Activated CD4-positive, CD25-positive, alpha-beta regulatory T cell treated with anti-CD3 and anti-CD28 coated beads, Interleukin-2, amount 50 U/mL, for 16 hours (primary cell): ENCODE data around the gene LAMP5.

ENCODE experiments used
- DNase-seq: peaks from one replicate; pipeline ENCODE4 v3.0.0-alpha.2; 2020; ENCODE audit warnings: low read depth, low spot score

Gene LAMP5

DNA sequence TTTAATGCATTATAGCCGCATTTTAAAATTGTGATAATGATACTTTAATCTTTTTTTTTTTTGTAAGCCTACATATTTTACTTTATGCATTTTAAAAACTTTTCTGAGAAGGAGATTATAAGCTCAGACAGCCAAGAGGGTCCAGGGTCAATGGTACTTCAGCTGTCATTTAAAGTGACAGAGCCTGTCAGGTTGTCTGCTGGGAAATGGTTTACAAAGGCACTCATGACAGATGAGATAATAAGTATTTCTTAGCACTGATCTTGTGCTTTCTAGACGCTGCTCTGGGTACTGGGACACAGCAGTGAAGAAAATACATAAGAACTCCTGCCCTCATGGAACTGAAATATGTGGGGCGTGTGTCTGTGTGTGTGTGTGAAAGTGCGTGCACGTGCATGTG is 19.6 kb downstream of the LAMP5 start:
- no peak for DNase-seq

GRCh38 chr20:9535449-9535848 is 21.1 kb downstream of the LAMP5 start:
- no peak for DNase-seq

DNA sequence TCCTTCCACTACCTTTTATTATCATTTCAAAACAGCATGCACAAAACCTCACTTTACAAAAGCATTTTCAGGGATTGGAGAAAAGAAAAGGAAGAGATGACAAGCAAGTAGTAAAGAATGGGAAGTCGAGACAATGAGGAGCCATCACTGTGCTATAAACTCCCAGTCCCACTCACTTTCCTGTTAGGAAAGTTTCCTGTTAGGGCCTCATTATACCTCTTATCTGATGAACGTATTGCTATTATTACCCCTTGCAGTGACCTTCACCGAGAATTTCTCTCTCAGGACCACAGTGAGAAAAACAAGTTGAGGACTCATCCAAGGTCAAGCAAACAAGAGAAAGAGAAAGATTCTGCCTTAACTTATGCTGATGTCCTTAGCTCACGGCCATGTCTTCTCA is 28.8 kb downstream of the LAMP5 start:
- no peak for DNase-seq

DNA sequence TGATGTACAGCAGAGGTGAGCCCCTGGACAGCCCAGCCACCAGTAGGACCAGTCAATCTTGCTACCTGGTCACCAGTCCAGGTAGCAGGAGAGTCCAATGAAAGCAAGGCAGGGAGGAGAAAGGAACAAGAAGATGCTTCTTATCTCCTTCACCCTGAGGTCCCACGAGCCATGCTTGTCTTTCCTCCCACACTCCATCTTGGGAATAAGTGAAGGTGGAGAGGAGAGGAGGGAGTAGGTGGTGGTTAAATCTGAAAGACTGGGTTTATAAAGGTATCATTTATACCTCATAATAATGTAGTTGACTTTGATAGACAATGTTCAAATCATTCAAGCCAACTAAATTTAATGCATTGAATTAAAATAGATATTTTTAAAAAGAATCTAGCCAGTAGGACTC is 35.9 kb downstream of the LAMP5 start:
- DNase-seq = no peak

GRCh38 chr20:9550871-9551270 is 36.5 kb downstream of the LAMP5 start:
- no peak for DNase-seq

DNA sequence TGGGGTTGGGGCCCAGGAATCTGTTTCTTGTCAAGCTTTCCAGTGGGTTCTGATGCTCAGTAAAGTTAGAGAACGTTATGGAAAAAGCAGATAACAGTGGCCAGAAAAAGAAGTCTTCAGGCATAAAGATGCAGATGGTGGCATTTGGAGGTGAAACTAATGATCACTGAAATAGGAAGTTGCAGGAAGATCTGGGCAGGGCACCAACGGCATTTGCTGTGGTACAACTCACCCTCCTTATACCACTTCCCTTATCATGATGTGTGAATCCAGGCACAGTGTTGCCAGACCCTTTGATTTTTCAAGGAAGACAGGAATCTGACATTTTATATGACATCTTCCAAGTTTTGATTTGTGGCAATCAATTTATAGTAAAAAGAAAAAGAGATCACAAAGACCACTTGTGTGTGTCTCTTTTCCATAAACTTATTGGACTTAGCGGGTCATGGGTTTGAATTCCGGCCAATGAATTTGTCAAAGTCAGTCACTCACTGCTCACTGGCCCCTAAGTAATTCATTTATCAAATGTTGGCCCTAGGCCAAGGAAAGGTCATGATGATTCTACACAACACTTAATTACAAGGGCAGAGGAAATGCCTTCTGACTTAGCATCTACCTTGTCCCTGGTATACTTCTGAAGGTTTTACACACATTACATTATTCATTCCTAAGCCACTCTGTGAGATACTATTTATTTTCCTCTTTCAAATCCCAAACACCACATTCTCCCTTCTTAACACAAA is 37.6 kb downstream of the LAMP5 start:
- DNase-seq = no peak

DNA sequence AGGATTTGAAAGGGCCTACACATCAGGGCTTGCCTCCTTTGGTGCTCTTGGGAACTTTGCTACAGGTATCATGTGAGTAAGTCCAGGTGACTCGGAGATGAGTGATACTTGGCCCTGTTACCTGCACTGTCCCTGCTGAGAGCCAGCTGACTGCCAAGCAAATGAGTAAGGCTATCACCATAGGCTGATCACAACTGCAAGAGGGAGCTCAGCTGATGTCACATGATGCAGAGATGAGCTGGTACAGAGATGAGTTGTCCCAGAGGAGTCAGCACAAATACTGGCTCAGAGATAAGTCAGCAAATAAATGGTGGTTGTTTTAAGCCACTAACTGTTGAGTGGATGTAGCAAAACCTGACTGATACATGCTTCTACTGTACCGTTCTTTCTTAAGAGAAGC is 41.4 kb downstream of the LAMP5 start:
- no peak for DNase-seq

- no peak for DNase-seq
Measured at GRCh38 chr20:9557411-9557810, 43.0 kb downstream of the LAMP5 start.

DNA sequence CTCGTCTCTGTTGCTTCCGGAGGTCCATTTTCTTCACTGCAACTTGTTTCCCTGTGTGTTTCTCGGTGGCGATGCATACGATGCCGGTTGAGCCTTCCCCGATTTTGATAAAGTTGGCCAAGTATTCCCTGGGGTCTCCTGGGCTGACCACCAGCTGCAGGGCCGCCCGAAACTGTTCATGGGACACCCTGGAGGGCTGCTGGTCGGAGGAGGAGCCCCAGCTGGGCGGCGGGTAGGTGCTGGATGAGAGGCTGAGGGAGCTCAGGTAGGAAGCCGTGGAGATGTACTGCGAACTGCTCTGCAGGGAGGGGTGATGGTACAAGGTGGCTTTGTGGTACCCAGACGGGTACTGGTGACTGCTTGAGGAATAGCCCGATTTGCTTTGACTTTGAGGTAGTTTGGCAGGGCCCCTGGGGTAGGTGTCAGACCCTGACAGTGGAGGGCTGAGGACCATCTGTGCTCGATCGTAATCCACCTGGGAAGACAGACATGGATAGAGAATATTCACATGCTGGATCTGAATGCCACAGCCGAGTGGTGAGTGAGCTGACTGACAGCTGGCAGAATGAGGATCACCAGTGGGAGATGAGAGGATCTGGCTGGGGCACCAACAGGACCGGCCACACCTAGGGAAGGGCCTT is 51.6 kb downstream of the LAMP5 start:
- no peak for DNase-seq

DNA sequence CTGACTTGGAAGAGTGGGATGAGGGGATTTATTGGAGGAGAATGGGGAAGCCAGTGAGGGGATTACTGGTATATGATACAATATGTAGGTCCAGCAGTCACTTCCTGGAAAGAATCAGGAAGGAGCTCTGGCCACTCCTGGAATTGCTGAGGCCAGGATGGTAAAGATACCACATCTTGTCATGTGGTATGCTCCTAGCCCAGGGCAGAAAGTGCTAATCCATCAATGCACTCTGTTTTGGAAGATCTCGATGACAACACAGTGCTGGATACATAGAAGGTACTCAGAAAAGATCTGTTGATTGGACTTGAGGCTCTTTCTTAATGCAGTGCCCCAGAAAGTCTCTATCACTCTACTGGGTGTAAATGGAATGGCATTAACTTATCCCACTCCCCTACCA is 52.6 kb downstream of the LAMP5 start:
- no peak for DNase-seq

DNA sequence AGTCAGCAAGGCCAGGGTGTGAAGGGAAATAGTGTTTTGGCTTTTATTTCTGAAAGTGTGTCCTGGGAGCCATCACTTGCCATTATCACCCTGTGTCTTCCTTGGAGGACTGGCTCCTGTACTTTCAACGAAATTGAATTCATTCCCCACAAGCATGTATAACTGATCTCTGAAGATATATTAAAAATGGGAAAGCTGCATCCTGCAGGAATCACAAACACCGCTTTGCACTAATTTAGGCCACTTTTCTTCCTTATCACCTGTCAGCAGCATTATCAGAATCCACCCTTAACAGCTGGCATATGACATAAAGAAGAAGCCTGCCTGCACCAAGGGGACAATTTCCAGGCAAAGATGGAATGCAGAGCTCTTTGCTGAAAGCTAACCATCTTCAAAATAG is 56.2 kb downstream of the LAMP5 start:
- no peak for DNase-seq

DNA sequence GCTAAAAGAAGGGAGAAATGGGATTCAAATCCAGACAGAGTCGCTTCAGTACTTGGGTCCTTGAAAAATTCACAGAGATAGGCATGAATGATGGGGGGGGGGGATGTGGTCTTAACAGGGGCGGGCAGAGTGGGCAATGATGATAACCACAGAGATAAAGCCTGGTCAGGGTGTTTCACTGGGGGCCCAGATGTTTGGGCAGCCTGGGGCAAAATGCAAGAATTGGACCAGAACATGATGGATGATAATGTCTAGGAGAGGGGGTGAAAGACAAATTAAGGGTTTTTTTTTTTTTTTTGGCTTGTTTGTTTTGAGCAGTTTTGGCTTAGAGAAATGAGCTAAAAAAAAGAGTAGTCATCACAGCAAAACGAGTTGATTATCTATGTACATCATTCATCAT is 57.4 kb downstream of the LAMP5 start:
- DNase-seq = no peak

DNA sequence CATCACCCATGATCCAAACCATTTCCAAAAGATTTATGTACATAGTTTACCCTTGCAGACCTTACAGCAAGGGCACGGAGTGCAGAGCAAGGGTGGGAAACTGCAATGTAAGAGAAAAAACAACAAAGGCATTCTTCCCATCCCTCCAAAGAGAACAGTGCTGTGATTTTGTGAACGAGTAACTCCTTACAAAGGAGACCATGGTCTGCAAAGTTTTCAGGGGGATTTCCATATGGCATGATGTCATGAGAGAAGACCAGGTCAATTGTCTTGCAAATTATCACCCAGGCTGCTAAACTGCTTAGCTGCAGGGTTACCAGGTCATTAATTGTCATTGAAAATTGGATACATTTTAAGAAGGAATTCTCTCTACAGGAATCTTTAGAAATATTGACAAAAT is 58.3 kb downstream of the LAMP5 start:
- DNase-seq = no peak

- DNase-seq = no peak
Measured at GRCh38 chr20:9573335-9574151, 59.2 kb downstream of the LAMP5 start.

DNA sequence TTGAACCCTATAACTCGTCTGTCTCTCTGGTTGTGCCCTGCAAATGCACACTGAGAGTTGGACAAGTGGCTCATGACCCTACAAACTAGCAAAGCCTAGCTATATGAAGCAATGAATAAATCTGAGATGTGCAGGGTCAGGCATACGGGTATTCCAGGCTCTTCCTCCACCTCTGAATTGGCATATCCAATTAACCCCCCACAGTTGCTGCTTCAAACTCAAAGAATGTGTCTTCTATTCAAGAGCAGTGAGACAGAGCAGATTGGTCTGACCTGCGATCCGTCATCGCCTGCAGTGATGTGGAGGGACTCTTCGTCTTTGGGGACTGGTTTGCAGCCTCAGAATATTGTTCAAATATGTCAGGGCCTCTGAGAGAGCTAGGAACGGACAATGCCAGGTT is 59.8 kb downstream of the LAMP5 start:
- DNase-seq = no peak

GRCh38 chr20:9574776-9575175 is 60.4 kb downstream of the LAMP5 start:
- DNase-seq = no peak

GRCh38 chr20:9575836-9576235 is 61.4 kb downstream of the LAMP5 start:
- no peak for DNase-seq

- DNase-seq = no peak
Measured at GRCh38 chr20:9576695-9577094, 62.3 kb downstream of the LAMP5 start.

DNA sequence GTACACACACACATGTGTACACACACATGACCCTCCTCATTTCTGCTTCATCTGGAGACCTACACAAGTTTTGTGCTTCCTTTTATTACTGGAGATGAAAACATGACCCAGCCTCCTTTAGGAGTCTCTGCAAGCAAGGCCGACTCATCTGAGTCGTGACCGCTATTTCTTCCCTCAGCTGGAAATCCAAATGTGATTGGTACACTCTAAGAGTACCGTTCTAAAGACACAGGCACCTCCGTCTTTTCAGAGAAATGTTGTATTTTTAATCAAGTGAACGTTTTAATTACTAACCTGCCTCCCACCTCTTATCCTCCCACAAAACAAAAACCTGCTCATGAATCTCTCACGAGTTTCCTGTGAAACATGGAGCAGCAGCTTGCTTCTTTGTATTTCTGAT is 63.0 kb downstream of the LAMP5 start:
- DNase-seq = no peak

GRCh38 chr20:9578594-9578993 is 64.2 kb downstream of the LAMP5 start:
- DNase-seq = no peak
